Prostate gland (tissue), 2 donors: ENCODE data around the gene WNT3.

ENCODE experiments used
- POLR2AphosphoS5 ChIP-seq: sonication (generic); formaldehyde crosslinking; IDR thresholded peaks from one replicate; pipeline ENCODE4 v1.6.1; 2017; ENCODE audit warnings: antibody characterized with exemption
- TF ChIP-seq, protein P1 (sequence below), 4 experiments: fragments of 200-600 bp in 2 of 4; fragments of 450-650 bp in 2 of 4; sonication (generic) in 2 of 4; IDR thresholded peaks; 1 replicate in 3 of 4; 2 replicates in 1 of 4; pipeline ENCODE4 v1.5.1; 2016 to 2019; ENCODE audit warnings: antibody characterized with exemption in 4 of 4, mild to moderate bottlenecking in 2 of 4, moderate library complexity in 2 of 4

DNA sequence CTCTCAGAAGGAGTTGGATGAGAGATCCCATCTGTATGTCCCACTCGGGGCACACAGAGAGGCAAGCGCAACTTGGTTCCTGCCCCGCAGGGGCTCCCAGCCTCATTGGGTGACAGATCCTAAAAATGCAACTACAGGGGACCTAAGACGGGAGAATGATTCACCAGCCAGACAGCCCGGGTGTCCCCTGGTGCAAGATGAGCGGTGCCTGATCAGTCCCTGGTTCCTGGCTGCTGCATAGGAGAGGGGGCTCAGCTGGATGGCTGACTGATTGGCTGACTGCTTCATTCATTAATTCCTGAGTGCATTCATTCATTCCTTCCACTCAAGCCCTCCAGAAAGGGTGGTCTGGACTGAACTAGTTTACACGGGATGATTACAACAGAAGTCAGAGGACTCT is 22.0 kb downstream of the WNT3 start:
- TF ChIP-seq, protein P1, sequence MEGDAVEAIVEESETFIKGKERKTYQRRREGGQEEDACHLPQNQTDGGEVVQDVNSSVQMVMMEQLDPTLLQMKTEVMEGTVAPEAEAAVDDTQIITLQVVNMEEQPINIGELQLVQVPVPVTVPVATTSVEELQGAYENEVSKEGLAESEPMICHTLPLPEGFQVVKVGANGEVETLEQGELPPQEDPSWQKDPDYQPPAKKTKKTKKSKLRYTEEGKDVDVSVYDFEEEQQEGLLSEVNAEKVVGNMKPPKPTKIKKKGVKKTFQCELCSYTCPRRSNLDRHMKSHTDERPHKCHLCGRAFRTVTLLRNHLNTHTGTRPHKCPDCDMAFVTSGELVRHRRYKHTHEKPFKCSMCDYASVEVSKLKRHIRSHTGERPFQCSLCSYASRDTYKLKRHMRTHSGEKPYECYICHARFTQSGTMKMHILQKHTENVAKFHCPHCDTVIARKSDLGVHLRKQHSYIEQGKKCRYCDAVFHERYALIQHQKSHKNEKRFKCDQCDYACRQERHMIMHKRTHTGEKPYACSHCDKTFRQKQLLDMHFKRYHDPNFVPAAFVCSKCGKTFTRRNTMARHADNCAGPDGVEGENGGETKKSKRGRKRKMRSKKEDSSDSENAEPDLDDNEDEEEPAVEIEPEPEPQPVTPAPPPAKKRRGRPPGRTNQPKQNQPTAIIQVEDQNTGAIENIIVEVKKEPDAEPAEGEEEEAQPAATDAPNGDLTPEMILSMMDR (IDR thresholded peaks at IDR 0.05): no peak
- TF ChIP-seq POLR2AphosphoS5: no peak
